Measurements from ENCODE around the gene RNF7.
A peak's percentile ranks its signal among the peaks of the same experiment; 100 is the strongest.
"Not testable (repeated sequence)": the region's sequence is repeated elsewhere in the genome, so short reads cannot be mapped to it uniquely, and the experiment has no call there.

Gene RNF7

GRCh38 chr3:141773676-141774075 is 35.6 kb downstream of the RNF7 start:
- no peak for TF ChIP-seq JUND (IDR thresholded peaks at IDR 0.05; ENCODE audit: low read depth)
- in situ Hi-C loops (cut with HindIII; ENCODE audit: low pct_unique_long_range_greater_than_20kb, low sequenced_read_pairs): no loop called here
- DNase-seq (ENCODE audit: low read depth in 1 of 2, low spot score in 1 of 2): no peak

GRCh38 chr3:141776376-141776775 is 38.3 kb downstream of the RNF7 start:
- TF ChIP-seq JUND (IDR thresholded peaks at IDR 0.05; ENCODE audit: low read depth): no peak
- DNase-seq (ENCODE audit: low read depth in 1 of 2, low spot score in 1 of 2): no peak
- in situ Hi-C loops (cut with HindIII; ENCODE audit: low pct_unique_long_range_greater_than_20kb, low sequenced_read_pairs): no loop called here

- in situ Hi-C loops (cut with HindIII; ENCODE audit: low pct_unique_long_range_greater_than_20kb, low sequenced_read_pairs): no loop called here
- TF ChIP-seq JUND (IDR thresholded peaks at IDR 0.05; ENCODE audit: low read depth): no peak
- DNase-seq (ENCODE audit: low read depth in 1 of 2, low spot score in 1 of 2): no peak
Observed at GRCh38 chr3:141776885-141777284, 38.8 kb downstream of the RNF7 start.

- in situ Hi-C loops (cut with HindIII; ENCODE audit: low pct_unique_long_range_greater_than_20kb, low sequenced_read_pairs): no loop called here
- no peak for DNase-seq (ENCODE audit: low read depth in 1 of 2, low spot score in 1 of 2)
- no peak for TF ChIP-seq JUND (IDR thresholded peaks at IDR 0.05; ENCODE audit: low read depth)
Observed at GRCh38 chr3:141777957-141778813, 40.1 kb downstream of the RNF7 start.

GRCh38 chr3:141779667-141780066 is 41.6 kb downstream of the RNF7 start:
- no peak for TF ChIP-seq JUND (IDR thresholded peaks at IDR 0.05; ENCODE audit: low read depth)
- in situ Hi-C loops (cut with HindIII; ENCODE audit: low pct_unique_long_range_greater_than_20kb, low sequenced_read_pairs): no loop called here
- no peak for DNase-seq (ENCODE audit: low read depth in 1 of 2, low spot score in 1 of 2)

GRCh38 chr3:141782386-141782932 is 44.4 kb downstream of the RNF7 start:
- no peak for TF ChIP-seq JUND (IDR thresholded peaks at IDR 0.05; ENCODE audit: low read depth)
- peak in 1 of 2 experiments; percentile 46 for DNase-seq (ENCODE audit: low read depth in 1 of 2, low spot score in 1 of 2)
- in situ Hi-C loops (cut with HindIII; ENCODE audit: low pct_unique_long_range_greater_than_20kb, low sequenced_read_pairs): no loop called here

GRCh38 chr3:141783632-141784031 is 45.5 kb downstream of the RNF7 start:
- TF ChIP-seq JUND (IDR thresholded peaks at IDR 0.05; ENCODE audit: low read depth): no peak
- in situ Hi-C loops (cut with HindIII; ENCODE audit: low pct_unique_long_range_greater_than_20kb, low sequenced_read_pairs): no loop called here

GRCh38 chr3:141784096-141784495 is 46.0 kb downstream of the RNF7 start:
- DNase-seq (ENCODE audit: low read depth in 1 of 2, low spot score in 1 of 2): no peak
- in situ Hi-C loops (cut with HindIII; ENCODE audit: low pct_unique_long_range_greater_than_20kb, low sequenced_read_pairs): no loop called here
- no peak for TF ChIP-seq JUND (IDR thresholded peaks at IDR 0.05; ENCODE audit: low read depth)

More at GRCh38 chr3:141783632-141784031, 45.5 kb downstream of the RNF7 start:
- no peak for DNase-seq (ENCODE audit: low read depth in 1 of 2, low spot score in 1 of 2)

- no peak for DNase-seq (ENCODE audit: low read depth in 1 of 2, low spot score in 1 of 2)
- in situ Hi-C loops (cut with HindIII; ENCODE audit: low pct_unique_long_range_greater_than_20kb, low sequenced_read_pairs): no loop called here
Observed at GRCh38 chr3:141784531-141784930, 46.4 kb downstream of the RNF7 start.

GRCh38 chr3:141788149-141788548 is 50.1 kb downstream of the RNF7 start:
- in situ Hi-C loops (cut with HindIII; ENCODE audit: low pct_unique_long_range_greater_than_20kb, low sequenced_read_pairs): no loop called here
- no peak for DNase-seq (ENCODE audit: low read depth in 1 of 2, low spot score in 1 of 2)

More at GRCh38 chr3:141784531-141784930, 46.4 kb downstream of the RNF7 start:
- TF ChIP-seq JUND (IDR thresholded peaks at IDR 0.05; ENCODE audit: low read depth): no peak

GRCh38 chr3:141788750-141789149 is 50.7 kb downstream of the RNF7 start:
- DNase-seq (ENCODE audit: low read depth in 1 of 2, low spot score in 1 of 2); in situ Hi-C loops (cut with HindIII; ENCODE audit: low pct_unique_long_range_greater_than_20kb, low sequenced_read_pairs): not testable (repeated sequence)

More at GRCh38 chr3:141788149-141788548, 50.1 kb downstream of the RNF7 start:
- TF ChIP-seq JUND (IDR thresholded peaks at IDR 0.05; ENCODE audit: low read depth): no peak

GRCh38 chr3:141789281-141789680 is 51.2 kb downstream of the RNF7 start:
- in situ Hi-C loops (cut with HindIII; ENCODE audit: low pct_unique_long_range_greater_than_20kb, low sequenced_read_pairs): no loop called here
- TF ChIP-seq JUND (IDR thresholded peaks at IDR 0.05; ENCODE audit: low read depth): no peak
- peak in 1 of 2 experiments; percentile 29 for DNase-seq (ENCODE audit: low read depth in 1 of 2, low spot score in 1 of 2)

GRCh38 chr3:141790171-141790570 is 52.1 kb downstream of the RNF7 start:
- in situ Hi-C loops (cut with HindIII; ENCODE audit: low pct_unique_long_range_greater_than_20kb, low sequenced_read_pairs): no loop called here
- no peak for TF ChIP-seq JUND (IDR thresholded peaks at IDR 0.05; ENCODE audit: low read depth)
- no peak for DNase-seq (ENCODE audit: low read depth in 1 of 2, low spot score in 1 of 2)

Measured in T47D (cell line).